Thyroid gland (tissue), 4 donors: ENCODE results near the gene ARMC5. TPM values are rescaled to one million over a fixed set of nuclear protein-coding genes. Genes with fewer than 3 reads are reported as not detected.

ENCODE experiments used
- DNase-seq, 2 donors: peaks; one replicate each; pipeline ENCODE4 v3.0.0-alpha.2; 2019
- H3K27ac ChIP-seq, 3 donors: fragments of 200-600 bp; sonication (generic); 1 replicate in 2 of 3; 2 replicates in 1 of 3; pipeline ENCODE4 v1.5.1; 2016 to 2019; ENCODE audit warnings: mild to moderate bottlenecking in 1 of 3, moderate library complexity in 1 of 3
- H3K27me3 ChIP-seq: fragments of 200-600 bp; sonication (generic); one replicate; pipeline ENCODE4 v1.5.1; 2019
- H3K36me3 ChIP-seq, 2 donors: fragments of 200-600 bp; sonication (generic); one replicate each; pipeline ENCODE4 v1.5.1; 2016 to 2019
- H3K4me1 ChIP-seq, 2 donors: fragments of 200-600 bp; sonication (generic); one replicate each; pipeline ENCODE4 v1.5.1; 2017 to 2019
- H3K4me3 ChIP-seq, 3 donors: fragments of 200-600 bp; sonication (generic); replicated peaks in 1 of 3; 1 replicate in 2 of 3; 2 replicates in 1 of 3; pipeline ENCODE4 v1.5.1; 2016; ENCODE audit warnings: mild to moderate bottlenecking in 1 of 3
- H3K9me3 ChIP-seq: fragments of 200-600 bp; sonication (generic); one replicate; pipeline ENCODE4 v1.5.1; 2017
- POLR2A ChIP-seq, 2 donors: fragments of 450-650 bp; IDR thresholded peaks; one replicate each; pipeline ENCODE4 v1.6.1; 2017; ENCODE audit warnings: antibody characterized with exemption in 2 of 2, mild to moderate bottlenecking in 2 of 2, moderate library complexity in 1 of 2
- WGBS, 2 donors: methylation state at CpG; one replicate each; pipeline ENCODE4 v1.1.5; 2017; 5-methylcytosine and 5-hydroxymethylcytosine counted together
- intact Hi-C: fragments of 100-400 bp; cut with DNase I; formaldehyde crosslinking; loops from one replicate; pipeline ENCODE4 v1.15.1; 2023
- total RNA-seq, 4 donors: library from RNA; depleted of rRNA; stranded (reverse); fragments of >200 nt; gene quantifications; one replicate each; pipeline ENCODE4 v1.2.3, GENCODE V29; 2016
- TF ChIP-seq, protein P1 (sequence below), 6 experiments: fragments of 200-600 bp in 3 of 6; fragments of 450-650 bp in 3 of 6; sonication (generic) in 3 of 6; IDR thresholded peaks; one replicate each; pipeline ENCODE4 v1.5.1; 2016 to 2019; ENCODE audit warnings: antibody characterized with exemption in 6 of 6, mild to moderate bottlenecking in 2 of 6, inconsistent platforms in 1 of 6, moderate library complexity in 1 of 6

The ARMC5 gene
- total RNA-seq, 4 donors from 2014 or later = 13.2 to 18.0 (median 15.3) TPM

DNA sequence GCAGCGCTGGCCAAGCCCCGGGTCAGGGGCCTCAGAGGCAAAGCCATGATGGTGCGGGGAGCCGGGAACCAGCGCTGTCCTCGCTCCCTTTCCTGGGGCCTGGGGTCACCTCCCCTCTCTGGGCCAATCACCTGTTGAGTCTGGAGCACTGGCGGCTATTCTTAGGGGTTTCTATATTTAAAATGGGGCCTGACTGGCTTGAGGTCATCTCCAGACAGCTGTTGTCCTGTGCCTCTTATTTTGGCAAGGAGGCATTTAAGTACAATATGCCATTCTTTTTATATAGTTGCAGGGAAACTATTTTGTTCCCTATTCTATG is 31.1 kb upstream of the ARMC5 start, which contains the start of gene COX6A2:
COX6A2 (minus strand) TSS at position 82 of the 319 bp plus-strand sequence; CDS start at position 47, 35 bp downstream.
- Histone ChIP-seq H3K9me3 (no peaks in the 10 kb centered on the region), H3K27me3 (no peaks in the 10 kb centered on the region), H3K36me3 (no peaks in the 10 kb centered on the region), H3K4me3 (no peak within 1 kb of the TSS), H3K27ac (no peak within 1 kb of the TSS), H3K4me1 (peaks cover 0 to 5% of the 10 kb centered on the region in 2 donors)
- no peak for TF ChIP-seq POLR2A (IDR thresholded peaks at IDR 0.05)
- TF ChIP-seq, protein P1, sequence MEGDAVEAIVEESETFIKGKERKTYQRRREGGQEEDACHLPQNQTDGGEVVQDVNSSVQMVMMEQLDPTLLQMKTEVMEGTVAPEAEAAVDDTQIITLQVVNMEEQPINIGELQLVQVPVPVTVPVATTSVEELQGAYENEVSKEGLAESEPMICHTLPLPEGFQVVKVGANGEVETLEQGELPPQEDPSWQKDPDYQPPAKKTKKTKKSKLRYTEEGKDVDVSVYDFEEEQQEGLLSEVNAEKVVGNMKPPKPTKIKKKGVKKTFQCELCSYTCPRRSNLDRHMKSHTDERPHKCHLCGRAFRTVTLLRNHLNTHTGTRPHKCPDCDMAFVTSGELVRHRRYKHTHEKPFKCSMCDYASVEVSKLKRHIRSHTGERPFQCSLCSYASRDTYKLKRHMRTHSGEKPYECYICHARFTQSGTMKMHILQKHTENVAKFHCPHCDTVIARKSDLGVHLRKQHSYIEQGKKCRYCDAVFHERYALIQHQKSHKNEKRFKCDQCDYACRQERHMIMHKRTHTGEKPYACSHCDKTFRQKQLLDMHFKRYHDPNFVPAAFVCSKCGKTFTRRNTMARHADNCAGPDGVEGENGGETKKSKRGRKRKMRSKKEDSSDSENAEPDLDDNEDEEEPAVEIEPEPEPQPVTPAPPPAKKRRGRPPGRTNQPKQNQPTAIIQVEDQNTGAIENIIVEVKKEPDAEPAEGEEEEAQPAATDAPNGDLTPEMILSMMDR (IDR thresholded peaks at IDR 0.05) = no peak
- intact Hi-C loops = no loop called here
- no peak for DNase-seq
- 50 to 69% methylated on average over 2 to 7 of the region's 7 CpGs for WGBS, 2 donors

DNA sequence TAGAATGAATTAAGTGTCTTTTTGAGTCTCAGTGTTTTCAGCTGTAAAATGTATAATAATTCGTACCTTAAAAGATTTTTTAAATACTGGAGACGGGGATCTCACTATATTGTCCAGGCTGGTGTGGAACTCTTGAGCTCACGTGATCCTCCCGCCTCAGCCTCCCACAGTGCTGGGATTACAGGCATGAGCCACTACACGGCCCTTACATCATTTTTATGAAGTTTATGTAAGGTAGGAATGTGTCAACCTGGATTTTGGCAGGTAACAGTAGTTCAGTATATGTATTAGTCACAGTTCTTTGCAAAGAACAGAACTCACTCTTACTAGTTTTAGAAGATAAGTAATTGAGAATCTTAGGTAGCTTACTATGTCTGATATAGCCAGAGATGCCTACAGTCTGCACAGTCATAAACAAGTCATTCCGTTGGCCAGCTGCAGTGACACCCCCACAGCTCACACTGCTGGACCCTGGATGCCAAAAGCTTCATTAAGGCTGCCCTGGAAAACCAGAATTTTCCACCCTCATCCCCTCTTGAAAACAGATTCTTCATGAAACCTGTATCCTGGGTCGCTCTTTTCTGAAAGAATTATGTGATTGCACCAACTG is 30.6 kb upstream of the ARMC5 start:
- no peak for TF ChIP-seq POLR2A (IDR thresholded peaks at IDR 0.05)
- TF ChIP-seq, protein P1 (IDR thresholded peaks at IDR 0.05) = no peak
- H3K27me3 ChIP-seq = no peaks in the 10 kb centered on the region
- H3K9me3 ChIP-seq = no peaks in the 10 kb centered on the region
- no peak overlapping the region for H3K27ac ChIP-seq
- DNase-seq = no peak
- 74 to 85% methylated on average over 7 of the region's 7 CpGs for WGBS, 2 donors
- intact Hi-C loops = no loop called here
- H3K4me1 ChIP-seq = peaks cover 0 to 5% of the 10 kb centered on the region in 2 donors
- no peak overlapping the region for H3K4me3 ChIP-seq
- no peaks in the 10 kb centered on the region for H3K36me3 ChIP-seq

GRCh38 chr16:31429314-31429713 is 30.0 kb upstream of the ARMC5 start:
- Histone ChIP-seq H3K4me3 (no peak overlapping the region), H3K27me3 (no peaks in the 10 kb centered on the region), H3K27ac (no peak overlapping the region), H3K9me3 (no peaks in the 10 kb centered on the region), H3K4me1 (peaks cover 0 to 5% of the 10 kb centered on the region in 2 donors), H3K36me3 (no peaks in the 10 kb centered on the region)
- DNase-seq = no peak
- intact Hi-C loops = no loop called here
- no peak for TF ChIP-seq POLR2A (IDR thresholded peaks at IDR 0.05)
- TF ChIP-seq, protein P1 (IDR thresholded peaks at IDR 0.05) = no peak
- WGBS, 2 donors = 30 to 53% methylated on average over 1 of the region's 1 CpG

GRCh38 chr16:31429796-31430195 is 29.5 kb upstream of the ARMC5 start:
- H3K36me3 ChIP-seq = no peaks in the 10 kb centered on the region
- DNase-seq = no peak
- no peaks in the 10 kb centered on the region for H3K27me3 ChIP-seq
- H3K9me3 ChIP-seq = no peaks in the 10 kb centered on the region
- H3K27ac ChIP-seq = no peak overlapping the region
- H3K4me1 ChIP-seq = peaks cover 0 to 5% of the 10 kb centered on the region in 2 donors
- WGBS, 2 donors = 92 to 95% methylated on average over 3 of the region's 3 CpGs
- TF ChIP-seq, protein P1 (IDR thresholded peaks at IDR 0.05) = no peak
- no peak for TF ChIP-seq POLR2A (IDR thresholded peaks at IDR 0.05)
- intact Hi-C loops = no loop called here
- H3K4me3 ChIP-seq = no peak overlapping the region

DNA sequence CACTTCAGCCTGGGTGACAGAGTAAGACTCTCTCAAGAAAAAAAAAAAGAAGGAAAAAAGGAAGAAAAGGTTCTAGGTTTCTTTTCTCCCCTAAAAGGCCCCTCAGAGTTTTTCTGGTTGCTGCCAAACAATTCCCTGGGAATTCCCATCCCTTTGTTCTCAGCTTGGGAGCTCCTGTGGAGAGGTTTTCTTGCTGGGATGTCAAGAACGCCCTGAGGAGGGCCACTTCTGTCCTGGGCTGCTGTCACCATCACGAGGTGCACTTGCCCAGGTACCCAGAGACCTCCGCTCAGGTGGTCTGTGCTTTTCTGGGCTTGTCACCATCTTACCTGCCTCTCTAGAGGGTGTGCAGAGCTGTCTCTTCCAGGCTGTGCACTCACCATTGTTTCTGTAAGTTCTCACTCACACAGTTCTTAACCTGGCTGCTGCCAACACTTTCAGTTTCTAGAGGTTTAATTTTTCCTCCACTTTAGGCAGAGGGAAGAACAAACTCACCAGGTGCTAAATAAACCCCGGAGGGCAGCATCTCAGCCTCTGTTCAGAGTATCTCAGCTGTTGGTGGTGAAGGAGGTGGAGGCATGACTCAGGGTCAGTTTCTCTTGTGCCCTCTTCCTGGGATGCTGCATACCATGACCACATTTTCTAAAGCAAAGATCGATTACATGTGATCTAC is 28.8 kb upstream of the ARMC5 start:
- H3K4me3 ChIP-seq = no peak overlapping the region
- H3K27ac ChIP-seq = no peak overlapping the region
- no peaks in the 10 kb centered on the region for H3K27me3 ChIP-seq
- TF ChIP-seq POLR2A (IDR thresholded peaks at IDR 0.05) = no peak
- TF ChIP-seq, protein P1 (IDR thresholded peaks at IDR 0.05) = no peak
- H3K4me1 ChIP-seq = peaks cover 0 to 5% of the 10 kb centered on the region in 2 donors
- intact Hi-C loops = no loop called here
- H3K36me3 ChIP-seq = no peaks in the 10 kb centered on the region
- 29 to 39% methylated on average over 5 of the region's 5 CpGs for WGBS, 2 donors
- no peaks in the 10 kb centered on the region for H3K9me3 ChIP-seq
- no peak for DNase-seq
